SK-N-SH treated with all-trans-retinoic acid at 6 μM for 48 hours (cell line): ENCODE data around the gene CTDSP2.

Source experiments
- ATAC-seq: fragments of 200-7000 bp; cut with Tn5 transposase; 3 replicates; pipeline ENCODE4 v1.9.1; 2020; ENCODE audit warnings: mild to moderate bottlenecking, moderate library complexity
- ARNTL ChIP-seq: fragments of 450-650 bp; formaldehyde crosslinking; IDR thresholded peaks from 2 replicates; pipeline ENCODE4 v1.5.0; 2020; ENCODE audit warnings: low read depth, mild to moderate bottlenecking, moderate library complexity, borderline replicate concordance
- CREB5 ChIP-seq: fragments of 250-450 bp; sonication (Bioruptor Pico); IDR thresholded peaks from 2 replicates; pipeline ENCODE4 v1.5.1; 2020; ENCODE audit warnings: low read depth, mild to moderate bottlenecking, moderate library complexity
- CSDC2 ChIP-seq: fragments of 250-450 bp; sonication (Bioruptor Pico); IDR thresholded peaks from 2 replicates; pipeline ENCODE4 v1.5.0; 2020; ENCODE audit warnings: mild to moderate bottlenecking, moderate library complexity
- CSRNP3 ChIP-seq: fragments of 250-450 bp; sonication (Bioruptor Pico); IDR thresholded peaks from 2 replicates; pipeline ENCODE4 v1.5.1; 2021; ENCODE audit warnings: mild to moderate bottlenecking, moderate library complexity
- GLIS3 ChIP-seq: fragments of 250-450 bp; sonication (Bioruptor Pico); IDR thresholded peaks from 2 replicates; pipeline ENCODE4 v1.5.0; 2020; ENCODE audit warnings: mild to moderate bottlenecking, moderate library complexity
- ISL1 ChIP-seq: fragments of 250-450 bp; sonication (Bioruptor Pico); IDR thresholded peaks from 2 replicates; pipeline ENCODE4 v2.1.2; 2022; ENCODE audit warnings: mild to moderate bottlenecking, moderate library complexity
- OSR1 ChIP-seq: fragments of 250-450 bp; sonication (Bioruptor Pico); IDR thresholded peaks from 2 replicates; pipeline ENCODE4 v1.8.0; 2022; ENCODE audit warnings: moderate library complexity, mild to moderate bottlenecking, inconsistent platforms
- POU6F1 ChIP-seq: fragments of 250-450 bp; sonication (Bioruptor Pico); IDR thresholded peaks from 2 replicates; pipeline ENCODE4 v1.8.0; 2021; ENCODE audit warnings: low read depth, mild to moderate bottlenecking, moderate library complexity, borderline replicate concordance
- PPARA ChIP-seq: fragments of 250-450 bp; sonication (Bioruptor Pico); IDR thresholded peaks from 2 replicates; pipeline ENCODE4 v1.5.0; 2020; ENCODE audit warnings: mild to moderate bottlenecking, borderline replicate concordance
- RARB ChIP-seq: fragments of 250-450 bp; sonication (Bioruptor Pico); IDR thresholded peaks from 2 replicates; pipeline ENCODE4 v1.8.0; 2021; ENCODE audit warnings: mild to moderate bottlenecking, moderate library complexity
- SNAI2 ChIP-seq: fragments of 250-450 bp; sonication (Bioruptor Pico); IDR thresholded peaks from 2 replicates; pipeline ENCODE4 v1.5.0; 2020; ENCODE audit warnings: mild to moderate bottlenecking, moderate library complexity
- TCF4 ChIP-seq: fragments of 250-450 bp; sonication (Bioruptor Pico); IDR thresholded peaks from 2 replicates; pipeline ENCODE4 v1.8.0; 2021; ENCODE audit warnings: mild to moderate bottlenecking, moderate library complexity, borderline replicate concordance
- TOX ChIP-seq: fragments of 250-450 bp; sonication (Bioruptor Pico); IDR thresholded peaks from 2 replicates; pipeline ENCODE4 v1.8.0; 2021; ENCODE audit warnings: mild to moderate bottlenecking, moderate library complexity, borderline replicate concordance
- TSHZ2 ChIP-seq: fragments of 250-450 bp; sonication (Bioruptor Pico); IDR thresholded peaks from 2 replicates; pipeline ENCODE4 v1.5.0; 2020; ENCODE audit warnings: mild to moderate bottlenecking, moderate library complexity
- ZC3H10 ChIP-seq: fragments of 250-450 bp; sonication (Bioruptor Pico); IDR thresholded peaks from 2 replicates; pipeline ENCODE4 v1.5.1; 2021; ENCODE audit warnings: mild to moderate bottlenecking, moderate library complexity
- ZFP3 ChIP-seq: fragments of 250-450 bp; sonication (Bioruptor Pico); IDR thresholded peaks from 2 replicates; pipeline ENCODE4 v1.5.0; 2020; ENCODE audit warnings: mild to moderate bottlenecking, moderate library complexity
- ZFP30 ChIP-seq: fragments of 450-650 bp; formaldehyde crosslinking; IDR thresholded peaks from 2 replicates; pipeline ENCODE4 v1.5.0; 2022; ENCODE audit warnings: mild to moderate bottlenecking, moderate library complexity
- ZNF565 ChIP-seq: fragments of 450-650 bp; formaldehyde crosslinking; conservative IDR thresholded peaks from 2 replicates; pipeline ENCODE4 v1.5.0; 2020; ENCODE audit warnings: low read depth, mild to moderate bottlenecking, moderate library complexity
- ZNF70 ChIP-seq: fragments of 450-650 bp; formaldehyde crosslinking; IDR thresholded peaks from 2 replicates; pipeline ENCODE4 v1.5.0; 2020; ENCODE audit warnings: mild to moderate bottlenecking, moderate library complexity
- ZNF8 ChIP-seq: fragments of 450-650 bp; formaldehyde crosslinking; IDR thresholded peaks from 2 replicates; pipeline ENCODE4 v1.5.0; 2020; ENCODE audit warnings: mild to moderate bottlenecking, moderate library complexity

CTDSP2 gene

GRCh38 chr12:57830393-57830792, 16.1 kb downstream of the CTDSP2 start:
- TF ChIP-seq POU6F1 (CRISPR knock-in tag) (no peak), TSHZ2 (CRISPR knock-in tag) (no peak), TCF4 (CRISPR knock-in tag) (no peak), SNAI2 (no peak), ZNF8 (CRISPR knock-in tag) (no peak), ISL1 (CRISPR knock-in tag) (no peak), CSDC2 (no peak), CSRNP3 (no peak), ZNF565 (CRISPR knock-in tag) (no peak), TOX (no peak), PPARA (CRISPR knock-in tag) (no peak), ZFP3 (CRISPR knock-in tag) (no peak), CREB5 (no peak), ZC3H10 (CRISPR knock-in tag) (no peak), ZNF70 (CRISPR knock-in tag) (no peak), ARNTL (CRISPR knock-in tag) (no peak)

DNA sequence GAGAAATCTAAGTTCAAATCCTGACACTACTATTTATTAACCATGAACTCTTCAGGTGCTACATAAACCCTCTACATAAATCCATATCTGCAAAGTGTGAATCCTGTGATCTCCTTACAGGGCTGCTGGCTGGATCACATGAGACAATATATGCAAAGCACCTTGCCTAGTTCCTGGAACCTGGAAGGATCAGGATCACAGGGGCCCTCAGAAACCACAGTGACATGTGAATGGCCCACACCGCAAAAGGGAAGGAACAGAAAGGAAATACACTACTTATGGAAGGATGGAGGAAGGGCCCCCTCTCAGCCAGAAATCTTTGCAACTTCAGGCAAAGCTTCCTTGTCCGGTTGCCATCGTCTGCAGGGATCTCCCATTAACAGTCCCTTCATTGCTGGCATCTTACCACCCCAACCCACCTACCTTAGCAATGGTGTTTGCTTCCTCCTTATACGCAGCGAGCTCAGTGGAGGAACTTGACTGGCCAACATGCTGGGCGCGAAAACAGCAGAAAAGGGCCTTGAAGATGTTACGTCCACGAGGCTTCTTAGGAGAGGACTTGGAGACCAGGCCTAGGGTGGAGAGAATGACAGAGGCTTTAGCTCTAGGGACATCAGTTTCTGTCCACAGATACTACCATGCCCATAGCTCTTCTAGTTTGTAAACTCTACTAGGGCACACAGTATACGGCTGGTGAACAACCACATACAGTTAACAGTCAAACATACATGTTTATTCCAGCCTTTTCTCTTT, 17.3 kb downstream of the CTDSP2 start:
- no peak for ATAC-seq

More at GRCh38 chr12:57830393-57830792, 16.1 kb downstream of the CTDSP2 start:
- no peak for ATAC-seq

More for the DNA sequence above, 17.3 kb downstream of the CTDSP2 start:
- TF ChIP-seq PPARA (CRISPR knock-in tag) (no peak), POU6F1 (CRISPR knock-in tag) (no peak), RARB (no peak), OSR1 (CRISPR knock-in tag) (no peak), TCF4 (CRISPR knock-in tag) (no peak), ZFP3 (CRISPR knock-in tag) (no peak), CREB5 (no peak), TOX (no peak), GLIS3 (CRISPR knock-in tag) (no peak), ZFP30 (no peak)
- TF ChIP-seq, all 23 proteins: peak for 0
